H1 (cell line): ENCODE measurements around the gene MACROD2. TPM values are rescaled to one million over a fixed set of nuclear protein-coding genes. Genes with fewer than 3 reads are reported as not detected.
"Not testable (repeated sequence)": the region's sequence is repeated elsewhere in the genome, so short reads cannot be mapped to it uniquely, and the experiment has no call there.

ENCODE experiments used
- CTCF ChIA-PET: fragments of 300-600 bp; sonication (Branson Sonifier 250); formaldehyde crosslinking; loops from one replicate; lab custom pipeline; 2021; ENCODE audit not compliant: partially characterized antibody; lab: Charles Lee
- POLR2A ChIA-PET: fragments of 300-600 bp; sonication (Branson Sonifier 250); formaldehyde crosslinking; loops from one replicate; lab custom pipeline; 2021; ENCODE audit warnings: inconsistent platforms; ENCODE audit not compliant: partially characterized antibody; lab: Charles Lee
- DNase-seq, 2 experiments: peaks; one replicate each; pipeline versions ENCODE4 v3.0.0 to v3.0.0-alpha.2; 2010 to 2022; ENCODE audit warnings: low spot score in 2 of 2, low read depth in 1 of 2, mixed read lengths in 1 of 2
- FAIRE-seq: peaks from 2 replicates; lab custom pipeline; 2011; peaks lifted over from hg19 to GRCh38; lab: Jason Lieb, UNC
- H2AFZ ChIP-seq: 2 replicates; pipeline ENCODE4 v1.8.1; 2012; ENCODE audit warnings: low read length, inconsistent platforms
- H2AK5ac ChIP-seq: 2 replicates; pipeline ENCODE4 v1.6.1; 2013; ENCODE audit warnings: low read depth, low read length
- H2BK120ac ChIP-seq: replicated peaks from 2 replicates; pipeline ENCODE3; 2013; ENCODE audit warnings: low read depth, low read length, inconsistent platforms
- H2BK12ac ChIP-seq: 2 replicates; pipeline ENCODE4 v1.6.1; 2013; ENCODE audit warnings: low read depth, low read length
- H2BK15ac ChIP-seq: 2 replicates; pipeline ENCODE4 v1.6.1; 2013; ENCODE audit warnings: low read length
- H2BK20ac ChIP-seq: 2 replicates; pipeline ENCODE4 v1.6.1; 2013; ENCODE audit warnings: low read length
- H2BK5ac ChIP-seq: 2 replicates; pipeline ENCODE4 v1.6.1; 2013; ENCODE audit warnings: low read depth, low read length
- H3K14ac ChIP-seq: 2 replicates; pipeline ENCODE4 v1.6.1; 2013; ENCODE audit warnings: inconsistent platforms; ENCODE audit not compliant: insufficient read length
- H3K18ac ChIP-seq: 2 replicates; pipeline ENCODE4 v1.6.1; 2013; ENCODE audit warnings: low read length; ENCODE audit errors: extremely low read depth
- H3K23ac ChIP-seq: 2 replicates; pipeline ENCODE4 v1.6.1; 2013; ENCODE audit warnings: inconsistent platforms; ENCODE audit not compliant: insufficient read length
- H3K23me2 ChIP-seq: 2 replicates; pipeline ENCODE4 v1.6.1; 2013; ENCODE audit warnings: low read depth, low read length
- H3K27ac ChIP-seq: 2 replicates; pipeline ENCODE4 v1.6.1; 2011; ENCODE audit warnings: low read depth, low read length, inconsistent platforms
- H3K27me3 ChIP-seq, 4 experiments: replicated peaks in 1 of 4; 1 replicate in 1 of 4; 2 replicates in 3 of 4; pipeline versions ENCODE4 v1.6.1 to v1.8.1; 2011 to 2013; ENCODE audit warnings: low read length in 3 of 4, mild to moderate bottlenecking in 3 of 4, inconsistent platforms in 2 of 4, mixed read lengths in 2 of 4, moderate library complexity in 1 of 4; ENCODE audit not compliant: control insufficient read depth in 3 of 4, insufficient read depth in 3 of 4; ENCODE audit errors: extremely low read depth in 1 of 4
- H3K36me3 ChIP-seq, 4 experiments: 2 replicates each; pipeline versions ENCODE4 v1.6.1 to v1.8.1; 2011 to 2013; ENCODE audit warnings: mild to moderate bottlenecking in 4 of 4, low read length in 3 of 4, moderate library complexity in 2 of 4, control low read depth in 1 of 4, inconsistent platforms in 1 of 4; ENCODE audit not compliant: insufficient read depth in 4 of 4, control insufficient read depth in 2 of 4
- H3K4ac ChIP-seq: replicated peaks from 2 replicates; pipeline ENCODE3; 2013; ENCODE audit warnings: low read length, low read depth, mixed read lengths, inconsistent platforms; ENCODE audit not compliant: insufficient read length
- H3K4me1 ChIP-seq, 4 experiments: replicated peaks in 1 of 4; 1 replicate in 1 of 4; 2 replicates in 3 of 4; pipeline versions ENCODE4 v1.6.1 to v1.8.1; 2011 to 2013; ENCODE audit warnings: low read length in 3 of 4, inconsistent platforms in 2 of 4, mixed read lengths in 1 of 4; ENCODE audit not compliant: insufficient read depth in 4 of 4, control insufficient read depth in 3 of 4
- H3K4me2 ChIP-seq, 2 experiments: 2 replicates each; pipeline versions ENCODE4 v1.6.1 to v1.8.1; 2011 to 2013; ENCODE audit warnings: low read depth in 2 of 2, low read length in 2 of 2, control low read depth in 1 of 2, inconsistent platforms in 1 of 2, mild to moderate bottlenecking in 1 of 2; ENCODE audit not compliant: insufficient read depth in 1 of 2
- H3K4me3 ChIP-seq, 4 experiments: fragments of 200-600, 300-600 bp in 1 of 4; sonication (generic), shearing (Covaris generic), sonication (Bioruptor Twin) in 1 of 4; 2 replicates each; pipeline versions ENCODE4 v1.5.1 to v1.8.1; 2011 to 2016; ENCODE audit warnings: low read length in 4 of 4, low read depth in 3 of 4, control low read depth in 2 of 4, inconsistent platforms in 2 of 4, mild to moderate bottlenecking in 2 of 4, mixed read lengths in 1 of 4, moderate library complexity in 1 of 4; ENCODE audit not compliant: insufficient read depth in 2 of 4; ENCODE audit errors: extremely low read depth in 1 of 4
- H3K56ac ChIP-seq: replicated peaks from 2 replicates; pipeline ENCODE3; 2013; ENCODE audit warnings: low read depth, mild to moderate bottlenecking, mixed read lengths, low read length, inconsistent platforms; ENCODE audit not compliant: insufficient read length
- H3K79me1 ChIP-seq: 2 replicates; pipeline ENCODE4 v1.6.1; 2013; ENCODE audit warnings: low read depth, low read length, control low read depth
- H3K79me2 ChIP-seq, 2 experiments: 2 replicates each; pipeline versions ENCODE4 v1.6.1 to v1.8.1; 2012 to 2013; ENCODE audit warnings: low read length in 2 of 2, mild to moderate bottlenecking in 2 of 2, inconsistent platforms in 1 of 2; ENCODE audit not compliant: insufficient read depth in 2 of 2, control insufficient read depth in 1 of 2
- H3K9ac ChIP-seq, 4 experiments: replicated peaks in 1 of 4; 1 replicate in 1 of 4; 2 replicates in 3 of 4; pipeline versions ENCODE4 v1.6.1 to v1.8.1; 2011 to 2013; ENCODE audit warnings: low read depth in 3 of 4, low read length in 3 of 4, control low read depth in 2 of 4, mild to moderate bottlenecking in 2 of 4, moderate library complexity in 2 of 4, inconsistent platforms in 1 of 4; ENCODE audit errors: extremely low read depth in 1 of 4
- H3K9me3 ChIP-seq, 2 experiments: 2 replicates each; pipeline versions ENCODE4 v1.6.1 to v1.8.1; 2012 to 2013; ENCODE audit warnings: mild to moderate bottlenecking in 2 of 2, moderate library complexity in 2 of 2, control low read depth in 1 of 2, inconsistent platforms in 1 of 2, low read depth in 1 of 2, low read length in 1 of 2, mixed read lengths in 1 of 2; ENCODE audit not compliant: insufficient read depth in 2 of 2
- H4K20me1 ChIP-seq, 2 experiments: replicated peaks in 1 of 2; 2 replicates each; pipeline versions ENCODE3 to v1.8.1; 2011 to 2013; ENCODE audit warnings: inconsistent platforms in 2 of 2, low read length in 2 of 2, mild to moderate bottlenecking in 1 of 2; ENCODE audit not compliant: insufficient read depth in 2 of 2, control insufficient read depth in 1 of 2
- H4K5ac ChIP-seq: 2 replicates; pipeline ENCODE4 v1.6.1; 2013; ENCODE audit warnings: low read length, low read depth, mixed read lengths, inconsistent platforms; ENCODE audit not compliant: insufficient read length
- H4K8ac ChIP-seq: 2 replicates; pipeline ENCODE4 v1.8.0; 2013; ENCODE audit warnings: mild to moderate bottlenecking, moderate library complexity, low read length, inconsistent platforms; ENCODE audit not compliant: insufficient read depth; ENCODE audit errors: extremely low read depth
- H4K91ac ChIP-seq: replicated peaks from 2 replicates; pipeline ENCODE3; 2013; ENCODE audit warnings: low read length, mixed read lengths, inconsistent platforms; ENCODE audit not compliant: insufficient read length
- CHD2 ChIP-seq: IDR thresholded peaks from 2 replicates; pipeline ENCODE4 v1.6.1; 2012; ENCODE audit warnings: low read length, improper control_type of control experiment
- WGBS, 2 experiments: shearing (Covaris generic) in 1 of 2; methylation state at CpG; one replicate each; pipeline versions ENCODE4 v1.1.6 to v1.1.7; 2013 to 2015; ENCODE audit warnings: low lambda C conversion rate in 2 of 2, mixed read lengths in 2 of 2, inconsistent platforms in 1 of 2, low coverage in 1 of 2, missing lambda C conversion rate in 1 of 2; ENCODE audit not compliant: insufficient replicate concordance in 2 of 2, insufficient coverage in 1 of 2, insufficient read length in 1 of 2; ENCODE audit errors: extremely low coverage in 1 of 2, missing lambda C conversion rate in 1 of 2; 5-methylcytosine and 5-hydroxymethylcytosine counted together
- polyA plus RNA-seq, 7 experiments: library from polyadenylated mRNA; depleted of rRNA in 3 of 7; stranded (reverse) in 5 of 7; unstranded in 2 of 7; fragments of >200 nt in 5 of 7; fragments of 200-250 nt in 2 of 7; gene quantifications; 1 replicate in 5 of 7; 2 replicates in 1 of 7; 4 replicates in 1 of 7; pipeline versions ENCODE4 v1.2.1 to v1.2.3, GENCODE V29; 2011 to 2013; ENCODE audit warnings: missing spikeins in 2 of 7, mixed read lengths in 2 of 7
- total RNA-seq: library from RNA; stranded (reverse); fragmentation: NEBNext Ultra II Directional; extraction: Animal tissue kit (Norgen Biotek cat#: 25700); gene quantifications from 2 replicates; pipeline ENCODE4 v1.2.1, GENCODE V29; 2021

Gene MACROD2
- total and polyA plus RNA-seq, 2 of the 8 experiments (the other 6 are each of a cell fraction or from before 2014, with no cell fraction given): 0.70 to 3.9 TPM

GRCh38 chr20:14925300-14925699 lies 930.0 kb downstream of the MACROD2 start:
- H4K91ac ChIP-seq: no peak overlapping the region
- H2BK20ac ChIP-seq: no peak overlapping the region
- H3K79me1 ChIP-seq: no peaks in the 10 kb centered on the region
- H4K8ac ChIP-seq: no peak overlapping the region
- H3K9me3 ChIP-seq: no peaks in the 10 kb centered on the region
- H3K23ac ChIP-seq: no peak overlapping the region
- no peak for DNase-seq
- POLR2A ChIA-PET: no interaction called here
- H2AK5ac ChIP-seq: no peak overlapping the region
- peaks cover 0 to 2% (median 0%) of the 10 kb centered on the region in 4 experiments; a peak in 3 of 7 replicates for H3K4me1 ChIP-seq
- H2BK120ac ChIP-seq: no peak overlapping the region
- WGBS, 2 experiments: 92% methylated on average over 1 of the region's 1 CpG; no CpG with 5 or more reads in 1 of the 2 experiments
- CTCF ChIA-PET: no interaction called here
- no peak overlapping the region for H3K4me3 ChIP-seq
- H3K79me2 ChIP-seq: no peaks in the 10 kb centered on the region
- no peak overlapping the region for H2BK15ac ChIP-seq
- no peaks in the 10 kb centered on the region for H3K36me3 ChIP-seq
- H2AFZ ChIP-seq: no peak overlapping the region
- no peaks in the 10 kb centered on the region for H3K23me2 ChIP-seq
- H3K4me2 ChIP-seq: no peak overlapping the region
- H2BK5ac ChIP-seq: no peak overlapping the region
- H3K14ac ChIP-seq: no peak overlapping the region
- H2BK12ac ChIP-seq: no peak overlapping the region
- H3K56ac ChIP-seq: no peak overlapping the region
- H3K18ac ChIP-seq: no peak overlapping the region
- no peak overlapping the region for H3K27ac ChIP-seq
- no peak for TF ChIP-seq CHD2
- no peak for FAIRE-seq
- H3K4ac ChIP-seq: no peak overlapping the region
- no peak overlapping the region for H4K5ac ChIP-seq
- H3K9ac ChIP-seq: no peak overlapping the region
- H4K20me1 ChIP-seq: no peaks in the 10 kb centered on the region
- no peaks in the 10 kb centered on the region for H3K27me3 ChIP-seq

- H4K8ac ChIP-seq, H3K4ac ChIP-seq, H3K79me2 ChIP-seq, H3K9ac ChIP-seq, H4K91ac ChIP-seq, H3K27ac ChIP-seq, H3K4me2 ChIP-seq, H3K18ac ChIP-seq, H2BK5ac ChIP-seq, H2AFZ ChIP-seq, H2BK120ac ChIP-seq, H3K14ac ChIP-seq, H3K36me3 ChIP-seq, H3K56ac ChIP-seq, H3K79me1 ChIP-seq, H4K20me1 ChIP-seq, H2AK5ac ChIP-seq, H2BK12ac ChIP-seq, H3K4me1 ChIP-seq, H2BK20ac ChIP-seq, DNase-seq, H3K23ac ChIP-seq, H3K4me3 ChIP-seq, H3K9me3 ChIP-seq, H3K27me3 ChIP-seq, H4K5ac ChIP-seq, FAIRE-seq, H3K23me2 ChIP-seq, H2BK15ac ChIP-seq, POLR2A ChIA-PET: not testable (repeated sequence)
- CTCF ChIA-PET: interaction anchor here (0.6 to 2.0 kb wide), 2 partner anchors 9 to 1170 kb away, joined by 3 to 6 read pairs; no protein-coding TSS in a partner anchor
- WGBS, 2 experiments: 100% methylated on average over 2 of the region's 2 CpGs; no CpG with 5 or more reads in 1 of the 2 experiments
These were observed 931.1 kb downstream of the MACROD2 start for GRCh38 chr20:14926436-14926835.
